Neural cell (in vitro differentiated cells): ENCODE measurements around the gene SH2D1B. TPM values are rescaled to one million over a fixed set of nuclear protein-coding genes. Genes with fewer than 3 reads are reported as not detected.

Source experiments
- H2AFZ ChIP-seq: fragments of 200-600, 300-800 bp; sonication (generic), shearing (Covaris generic); 2 replicates; pipeline ENCODE4 v1.6.0; 2014; ENCODE audit warnings: low read depth, mild to moderate bottlenecking, antibody characterized with exemption, low read length, moderate library complexity
- H3F3A ChIP-seq: fragments of 200-600 bp; shearing (Covaris generic); 2 replicates; pipeline ENCODE4 v1.6.1; 2016; ENCODE audit warnings: mild to moderate bottlenecking, moderate library complexity, mixed read lengths, antibody characterized with exemption, low read length; ENCODE audit not compliant: insufficient read depth, poor library complexity, severe bottlenecking
- H3K27ac ChIP-seq: fragments of 200-600, 300-800 bp; sonication (generic), shearing (Covaris generic); 2 replicates; pipeline ENCODE4 v1.5.1; 2014; ENCODE audit warnings: mild to moderate bottlenecking, low read length, moderate library complexity
- H3K27me3 ChIP-seq: fragments of 300-800, 200-600 bp; sonication (generic), shearing (Covaris generic); 2 replicates; pipeline ENCODE4 v1.6.0; 2014; ENCODE audit warnings: mild to moderate bottlenecking, low read depth, low read length, moderate library complexity; ENCODE audit not compliant: insufficient read depth
- H3K36me3 ChIP-seq: fragments of 300-800, 200-600 bp; sonication (generic), shearing (Covaris generic); 2 replicates; pipeline ENCODE4 v1.5.1; 2014; ENCODE audit warnings: mild to moderate bottlenecking, antibody characterized with exemption, low read length, moderate library complexity; ENCODE audit not compliant: insufficient read depth
- H3K4me2 ChIP-seq: fragments of 300-800, 200-600 bp; sonication (generic), shearing (Covaris generic); 2 replicates; pipeline ENCODE4 v1.6.0; 2014; ENCODE audit warnings: mild to moderate bottlenecking, low read length
- H3K4me3 ChIP-seq: fragments of 300-800, 200-600 bp; sonication (generic), shearing (Covaris generic); 2 replicates; pipeline ENCODE4 v1.5.1; 2014; ENCODE audit warnings: mild to moderate bottlenecking, low read length, moderate library complexity
- H3K79me2 ChIP-seq: fragments of 200-600 bp; shearing (Covaris generic); replicated peaks from 2 replicates; pipeline ENCODE4 v1.6.0; 2014; ENCODE audit warnings: mild to moderate bottlenecking, low read length, moderate library complexity; ENCODE audit not compliant: insufficient read depth
- H3K9ac ChIP-seq: fragments of 300-800, 200-600 bp; sonication (generic), shearing (Covaris generic); 2 replicates; pipeline ENCODE4 v1.6.1; 2016; ENCODE audit warnings: mild to moderate bottlenecking, low read length, mixed read lengths
- H3K9me2 ChIP-seq: fragments of 200-600 bp; shearing (Covaris generic); 2 replicates; pipeline ENCODE4 v1.6.1; 2016; ENCODE audit warnings: mild to moderate bottlenecking, low read length, mixed read lengths; ENCODE audit not compliant: insufficient read depth
- H3K9me3 ChIP-seq: fragments of 200-600, 300-800 bp; sonication (generic), shearing (Covaris generic); 2 replicates; pipeline ENCODE4 v1.6.1; 2016; ENCODE audit warnings: mild to moderate bottlenecking, mixed run types, low read length, moderate library complexity, mixed read lengths
- H4K20me1 ChIP-seq: fragments of 200-600 bp; shearing (Covaris generic); 2 replicates; pipeline ENCODE4 v1.6.1; 2016; ENCODE audit warnings: mild to moderate bottlenecking, mixed run types; ENCODE audit not compliant: insufficient read depth
- CTCF ChIP-seq: fragments of 450-650 bp; IDR thresholded peaks from 2 replicates; pipeline ENCODE4 v1.5.1; 2014; ENCODE audit warnings: antibody characterized with exemption, mild to moderate bottlenecking, moderate library complexity; ENCODE audit not compliant: poor library complexity, severe bottlenecking
- EP300 ChIP-seq: fragments of 450-650 bp; conservative IDR thresholded peaks from 2 replicates; pipeline ENCODE4 v1.6.1; 2014; ENCODE audit warnings: antibody characterized with exemption, mild to moderate bottlenecking, moderate library complexity; ENCODE audit not compliant: poor library complexity, severe bottlenecking
- EZH2 ChIP-seq: fragments of 200-600, 300-800 bp; shearing (Covaris generic), sonication (generic); IDR thresholded peaks from 2 replicates; pipeline ENCODE4 v1.6.1; 2014; ENCODE audit warnings: antibody characterized with exemption, low read length, borderline replicate concordance, mild to moderate bottlenecking; ENCODE audit not compliant: insufficient read depth, poor library complexity, severe bottlenecking
- MXI1 ChIP-seq: fragments of 450-650 bp; conservative IDR thresholded peaks from 2 replicates; pipeline ENCODE4 v1.6.1; 2014; ENCODE audit warnings: antibody characterized with exemption, mild to moderate bottlenecking; ENCODE audit not compliant: poor library complexity, severe bottlenecking
- POLR2AphosphoS5 ChIP-seq: IDR thresholded peaks from 2 replicates; pipeline ENCODE4 v1.6.1; 2012
- RAD21 ChIP-seq: fragments of 450-650 bp; conservative IDR thresholded peaks from 2 replicates; pipeline ENCODE4 v1.6.1; 2014; ENCODE audit warnings: antibody characterized with exemption, mild to moderate bottlenecking, moderate library complexity
- REST ChIP-seq: IDR thresholded peaks from 2 replicates; pipeline ENCODE4 v1.6.1; 2012; ENCODE audit warnings: borderline replicate concordance
- SMC3 ChIP-seq: fragments of 450-650 bp; conservative IDR thresholded peaks from 2 replicates; pipeline ENCODE4 v1.6.1; 2014; ENCODE audit warnings: antibody characterized with exemption, mild to moderate bottlenecking, moderate library complexity; ENCODE audit not compliant: poor library complexity
- TAF1 ChIP-seq: IDR thresholded peaks from 2 replicates; pipeline ENCODE4 v1.6.1; 2012; ENCODE audit warnings: low read depth
- polyA plus RNA-seq: library from polyadenylated mRNA; depleted of rRNA; stranded (reverse); fragments of >200 nt; gene quantifications from 2 replicates; pipeline ENCODE4 v1.2.3, GENCODE V29; 2014

The SH2D1B gene
- polyA plus RNA-seq, 1 donor from 2014 or later, result not detected

DNA sequence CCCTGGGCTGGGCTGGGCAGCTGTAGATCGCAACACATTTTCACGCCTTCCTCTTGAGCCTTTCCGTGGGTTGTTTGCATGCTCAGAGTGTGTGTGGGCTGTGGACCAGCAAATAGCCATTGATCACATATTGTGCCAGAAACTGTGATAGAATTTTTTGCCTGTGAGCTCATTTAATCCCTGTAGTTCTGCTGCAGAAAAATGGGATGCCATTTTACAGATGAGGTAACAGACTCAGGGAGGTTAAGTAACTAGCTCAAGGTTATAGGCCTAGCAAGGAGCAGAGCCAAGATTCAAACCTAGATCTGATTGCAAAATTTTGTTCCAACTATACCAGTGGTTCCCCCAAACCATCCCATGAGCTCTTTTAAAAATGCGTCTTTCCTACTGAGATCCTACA is 45.8 kb downstream of the SH2D1B start:
- TF ChIP-seq REST (no peak), EP300 (no peak), POLR2AphosphoS5 (no peak), RAD21 (no peak), MXI1 (no peak), EZH2 (no peak), CTCF (no peak)
- Histone ChIP-seq H3K9ac (no peak overlapping the region), H3K9me3 (no peaks in the 10 kb centered on the region), H3K36me3 (no peaks in the 10 kb centered on the region), H4K20me1 (no peaks in the 10 kb centered on the region), H3K27ac (no peak overlapping the region), H3K4me2 (no peak overlapping the region), H3K9me2 (no peaks in the 10 kb centered on the region), H2AFZ (no peak overlapping the region), H3F3A (no peaks in the 10 kb centered on the region), H3K27me3 (no peaks in the 10 kb centered on the region), H3K4me3 (no peak overlapping the region), H3K79me2 (no peaks in the 10 kb centered on the region)

- Histone ChIP-seq H4K20me1 (no peaks in the 10 kb centered on the region), H3K4me3 (no peak overlapping the region), H2AFZ (no peak overlapping the region), H3K4me2 (no peak overlapping the region), H3K9me3 (no peaks in the 10 kb centered on the region), H3K27ac (no peak overlapping the region), H3K27me3 (no peaks in the 10 kb centered on the region), H3K9me2 (no peaks in the 10 kb centered on the region), H3K36me3 (no peaks in the 10 kb centered on the region), H3K79me2 (no peaks in the 10 kb centered on the region), H3F3A (no peaks in the 10 kb centered on the region), H3K9ac (no peak overlapping the region)
- TF ChIP-seq TAF1 (no peak), EP300 (no peak), SMC3 (no peak), REST (no peak), EZH2 (no peak), CTCF (no peak), MXI1 (no peak), POLR2AphosphoS5 (no peak), RAD21 (no peak)
Observed at GRCh38 chr1:162365284-162366020, 46.5 kb downstream of the SH2D1B start.
